Loucy (cell line): Measurements from ENCODE around the gene ARHGEF16.

Source experiments
- EZH2phosphoT487 ChIP-seq: fragments of 200-600 bp; IDR thresholded peaks from 2 replicates; pipeline ENCODE4 v1.6.1; 2018; ENCODE audit warnings: antibody characterized with exemption, mild to moderate bottlenecking, moderate library complexity, borderline replicate concordance
- TF ChIP-seq, protein P1 (sequence below): fragments of 200-600 bp; sonication (generic); conservative IDR thresholded peaks from 2 replicates; pipeline ENCODE4 v1.5.1; 2014; ENCODE audit warnings: mild to moderate bottlenecking, antibody characterized with exemption, low read length

GRCh38 chr1:3515272-3515671, 60.8 kb downstream of the ARHGEF16 start:
- TF ChIP-seq, protein P1, sequence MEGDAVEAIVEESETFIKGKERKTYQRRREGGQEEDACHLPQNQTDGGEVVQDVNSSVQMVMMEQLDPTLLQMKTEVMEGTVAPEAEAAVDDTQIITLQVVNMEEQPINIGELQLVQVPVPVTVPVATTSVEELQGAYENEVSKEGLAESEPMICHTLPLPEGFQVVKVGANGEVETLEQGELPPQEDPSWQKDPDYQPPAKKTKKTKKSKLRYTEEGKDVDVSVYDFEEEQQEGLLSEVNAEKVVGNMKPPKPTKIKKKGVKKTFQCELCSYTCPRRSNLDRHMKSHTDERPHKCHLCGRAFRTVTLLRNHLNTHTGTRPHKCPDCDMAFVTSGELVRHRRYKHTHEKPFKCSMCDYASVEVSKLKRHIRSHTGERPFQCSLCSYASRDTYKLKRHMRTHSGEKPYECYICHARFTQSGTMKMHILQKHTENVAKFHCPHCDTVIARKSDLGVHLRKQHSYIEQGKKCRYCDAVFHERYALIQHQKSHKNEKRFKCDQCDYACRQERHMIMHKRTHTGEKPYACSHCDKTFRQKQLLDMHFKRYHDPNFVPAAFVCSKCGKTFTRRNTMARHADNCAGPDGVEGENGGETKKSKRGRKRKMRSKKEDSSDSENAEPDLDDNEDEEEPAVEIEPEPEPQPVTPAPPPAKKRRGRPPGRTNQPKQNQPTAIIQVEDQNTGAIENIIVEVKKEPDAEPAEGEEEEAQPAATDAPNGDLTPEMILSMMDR = no peak
- TF ChIP-seq EZH2phosphoT487 = no peak
